Spleen (tissue), 7 donors: Measurements from ENCODE around the gene PLS1.
"Not testable (repeated sequence)": the region's sequence is repeated elsewhere in the genome, so short reads cannot be mapped to it uniquely, and the experiment has no call there.

Experiments used
- CTCF ChIP-seq, 11 experiments: fragments of 200-600 bp in 7 of 11; fragments of 450-650 bp in 4 of 11; sonication (generic) in 4 of 11; IDR thresholded peaks in 8 of 11; conservative IDR thresholded peaks in 3 of 11; 1 replicate in 7 of 11; 2 replicates in 4 of 11; pipeline versions ENCODE4 v1.4.0 to v1.8.0; 2016 to 2021; ENCODE audit warnings: antibody characterized with exemption in 11 of 11, inconsistent platforms in 4 of 11, mild to moderate bottlenecking in 1 of 11
- POLR2A ChIP-seq, 3 donors: fragments of 450-650 bp; IDR thresholded peaks; one replicate each; pipeline ENCODE4 v1.5.1; 2017; ENCODE audit warnings: antibody characterized with exemption in 3 of 3, mild to moderate bottlenecking in 1 of 3
- POLR2AphosphoS5 ChIP-seq, 3 donors: sonication (generic); formaldehyde crosslinking; IDR thresholded peaks; one replicate each; pipeline ENCODE4 v1.5.1; 2017; ENCODE audit warnings: antibody characterized with exemption in 3 of 3
- donor health status: DM: no; HTN: no; CAD: no; lungs with moderate emphysema.
- donor health status: DM: no; HTN: no; CAD: no.
- donor health status: DM: no; HTN: no; CAD: no.

- TF ChIP-seq CTCF (IDR thresholded peaks at IDR 0.05 in 8 of 11, conservative IDR thresholded peaks at IDR 0.05 in 3 of 11); POLR2AphosphoS5 (IDR thresholded peaks at IDR 0.05); POLR2A (IDR thresholded peaks at IDR 0.05): not testable (repeated sequence)
Measured at GRCh38 chr3:142552579-142552978, 43.6 kb upstream of the PLS1 start.
